GM12874 (cell line): ENCODE data around the gene ADAMTS2.

ENCODE experiments used
- CTCF ChIP-seq: IDR thresholded peaks from 2 replicates; pipeline ENCODE4 v1.5.1; 2011; ENCODE audit warnings: low read depth, mild to moderate bottlenecking, control low read depth, low read length, moderate library complexity; ENCODE audit not compliant: insufficient read depth

ADAMTS2 gene

GRCh38 chr5:179080724-179081123 is 264.5 kb downstream of the ADAMTS2 start:
- TF ChIP-seq CTCF = no peak

DNA sequence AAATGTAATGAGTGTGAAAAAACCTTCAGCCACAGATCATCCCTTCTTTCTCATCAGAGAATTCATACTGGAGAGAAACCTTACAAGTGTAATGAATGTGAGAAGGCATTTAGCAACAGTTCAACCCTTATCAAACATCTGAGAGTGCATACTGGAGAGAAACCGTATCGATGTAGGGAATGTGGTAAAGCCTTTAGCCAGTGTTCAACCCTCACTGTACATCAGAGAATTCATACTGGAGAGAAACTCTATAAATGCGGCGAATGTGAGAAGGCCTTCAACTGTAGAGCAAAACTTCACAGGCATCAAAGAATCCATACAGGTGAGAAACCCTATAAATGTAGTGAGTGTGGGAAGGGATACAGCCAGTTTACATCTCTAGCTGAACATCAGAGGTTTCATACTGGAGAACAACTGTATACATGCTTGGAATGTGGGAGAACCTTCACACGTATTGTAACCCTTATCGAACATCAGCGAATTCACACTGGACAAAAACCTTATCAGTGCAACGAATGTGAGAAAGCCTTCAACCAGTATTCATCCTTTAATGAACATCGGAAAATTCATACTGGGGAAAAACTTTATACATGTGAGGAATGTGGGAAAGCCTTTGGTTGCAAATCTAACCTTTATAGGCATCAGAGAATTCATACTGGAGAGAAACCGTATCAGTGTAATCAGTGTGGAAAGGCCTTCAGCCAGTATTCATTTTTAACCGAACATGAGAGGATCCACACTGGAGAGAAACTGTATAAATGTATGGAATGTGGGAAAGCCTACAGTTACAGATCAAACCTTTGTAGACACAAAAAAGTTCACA is 265.9 kb downstream of the ADAMTS2 start:
- TF ChIP-seq CTCF = no peak

DNA sequence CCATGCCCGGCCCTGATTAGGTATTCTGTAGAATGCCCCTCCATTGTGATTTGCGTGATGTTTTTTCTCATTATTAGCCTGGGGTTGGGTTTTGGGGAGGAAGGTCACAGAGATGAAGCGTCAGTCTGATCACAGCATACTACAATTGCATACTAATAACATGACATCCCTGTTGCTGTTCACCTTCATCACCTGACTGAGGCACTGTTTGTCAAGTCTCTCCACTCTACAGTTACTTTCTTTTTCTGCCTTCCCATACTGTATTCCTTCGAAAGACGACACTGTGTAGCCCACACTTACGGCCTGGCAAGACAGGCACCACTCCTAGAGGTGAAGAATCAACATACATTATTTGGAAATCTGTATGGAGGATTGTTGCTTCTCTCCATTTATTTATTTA is 279.6 kb downstream of the ADAMTS2 start:
- TF ChIP-seq CTCF = no peak

- TF ChIP-seq CTCF = no peak
These were observed 284.2 kb downstream of the ADAMTS2 start for GRCh38 chr5:179061025-179061424.
